MV-4-11 (cell line): ENCODE results near the gene TMEM63A.
A peak's percentile ranks its signal among the peaks of the same experiment; 100 is the strongest.
"Not testable (repeated sequence)": the region's sequence is repeated elsewhere in the genome, so short reads cannot be mapped to it uniquely, and the experiment has no call there.

ENCODE experiments used
- DNase-seq: peaks from one replicate; lab custom pipeline; 2025; lab: John Stamatoyannopoulos, UW

The TMEM63A gene

DNA sequence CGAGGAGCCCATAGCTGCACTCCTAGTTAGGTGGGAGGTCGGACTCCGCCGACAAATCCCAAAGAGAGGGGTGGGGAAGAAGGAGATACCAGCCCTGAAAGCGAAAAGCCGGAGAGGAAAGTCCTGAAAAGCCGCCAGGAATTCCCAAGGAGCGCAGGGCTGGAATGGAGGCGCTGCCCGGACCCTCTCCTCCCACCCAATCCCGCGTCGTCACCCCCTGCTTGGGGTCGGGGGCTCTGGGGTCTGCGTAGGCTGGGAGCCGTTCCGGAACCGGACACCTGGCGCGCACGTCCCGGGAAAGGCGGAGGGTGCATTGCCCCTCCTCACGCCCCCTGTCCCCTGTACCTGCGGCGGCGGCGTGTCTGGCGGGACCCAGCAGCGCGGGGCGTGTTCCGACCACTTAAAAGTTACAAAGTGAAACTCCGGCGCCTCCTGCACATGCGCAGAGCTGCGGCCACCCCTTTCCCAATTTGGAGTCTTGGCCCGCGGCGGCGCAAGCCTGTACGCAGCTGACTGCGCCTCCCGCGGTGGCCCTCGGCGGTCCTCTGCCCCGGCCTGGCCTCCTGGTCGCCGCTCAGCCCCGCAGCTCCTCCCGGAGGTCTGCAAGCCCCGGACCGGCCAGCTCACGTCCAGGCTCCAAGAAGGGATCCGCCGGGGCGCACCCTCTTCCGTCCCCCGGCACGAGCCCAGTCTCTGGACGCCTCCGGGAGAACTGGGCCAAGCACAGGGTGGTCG is at the start of gene TMEM63A:
Gene TMEM63A (minus strand): TSS at position 422 of the 735 bp plus-strand sequence. CDS start 4,800 bp downstream, outside the sequence.
- peak; percentile 78 for DNase-seq

DNA sequence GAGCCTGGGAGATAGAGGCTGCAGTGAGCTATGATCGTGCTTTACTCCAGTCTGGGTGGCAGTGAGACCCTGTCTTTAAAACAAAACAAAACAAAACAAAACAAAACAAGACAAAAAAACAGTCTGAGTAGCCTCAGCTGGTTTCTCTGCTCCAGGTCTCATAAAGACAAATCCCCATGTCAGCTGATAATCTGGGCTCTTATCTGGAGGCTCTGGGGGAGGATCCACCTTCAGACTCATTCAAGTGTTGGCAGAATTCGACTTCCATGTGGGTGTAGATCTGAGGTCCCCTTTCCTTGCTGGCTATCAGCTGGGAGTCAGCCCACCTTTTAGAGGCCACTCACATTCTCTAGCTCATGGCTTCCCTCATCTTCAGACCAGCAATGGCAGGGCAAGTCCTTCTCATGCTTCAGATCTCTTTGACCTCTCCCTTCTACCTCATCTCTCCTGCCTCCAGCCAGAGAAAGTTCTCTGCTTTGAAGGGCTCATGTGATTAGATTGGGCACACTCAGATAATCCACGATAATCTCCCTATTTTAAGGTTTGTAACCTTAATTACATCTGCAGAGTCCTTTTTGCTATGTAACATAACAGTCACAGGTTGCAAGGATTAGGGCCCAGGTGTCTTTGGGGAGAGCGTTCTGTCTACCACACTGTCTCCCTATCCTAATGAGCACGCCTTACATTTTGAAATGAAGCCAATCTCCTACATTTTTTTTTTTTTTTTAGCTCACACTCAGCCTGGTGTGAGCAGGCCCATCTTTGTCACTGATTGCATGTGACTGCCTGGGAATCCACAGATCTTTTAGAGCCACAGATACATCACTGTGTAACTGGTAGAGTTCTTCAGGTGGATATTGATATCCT is 49.3 kb upstream of the TMEM63A start:
- no peak for DNase-seq

DNA sequence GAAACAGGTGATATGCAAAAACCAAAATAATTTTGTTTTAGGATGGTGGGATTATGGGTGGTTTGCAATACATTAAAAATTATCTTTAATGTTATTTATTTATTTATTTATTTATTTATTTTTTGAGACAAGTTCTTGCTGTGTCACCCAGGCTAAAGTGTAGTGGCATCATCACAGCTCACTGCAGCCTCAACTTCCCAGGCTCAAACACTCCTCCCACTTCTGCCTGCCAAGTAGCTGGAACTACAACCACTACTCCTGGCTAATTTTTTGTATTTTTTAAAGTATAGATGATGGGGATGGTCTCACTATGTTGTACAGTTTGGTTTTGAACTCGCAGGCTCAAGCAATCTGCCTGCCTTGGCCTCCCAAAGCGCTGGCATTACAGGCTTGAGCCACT is 48.4 kb upstream of the TMEM63A start:
- no peak for DNase-seq

DNA sequence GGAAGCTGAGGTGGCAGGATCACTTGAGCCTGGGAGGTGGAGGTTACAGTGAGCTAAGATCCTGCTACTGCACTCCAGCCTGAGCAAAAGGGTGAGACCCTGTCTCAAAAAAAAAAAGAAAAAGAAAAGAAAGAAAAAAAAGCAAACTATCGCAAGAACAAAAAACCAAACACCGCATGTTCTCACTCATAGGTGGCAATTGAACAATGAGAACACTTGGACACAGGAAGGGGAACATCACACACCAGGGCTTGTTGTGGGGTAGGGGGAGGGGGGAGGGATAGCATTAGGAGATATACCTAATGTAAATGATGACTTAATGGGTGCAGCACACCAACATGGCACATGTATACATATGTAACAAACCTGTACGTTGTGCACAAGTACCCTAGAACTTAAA is 47.3 kb upstream of the TMEM63A start:
- DNase-seq, result not testable (repeated sequence)

- DNase-seq, result peak; percentile 16
Measured at GRCh38 chr1:225928186-225929175, 46.3 kb upstream of the TMEM63A start.

DNA sequence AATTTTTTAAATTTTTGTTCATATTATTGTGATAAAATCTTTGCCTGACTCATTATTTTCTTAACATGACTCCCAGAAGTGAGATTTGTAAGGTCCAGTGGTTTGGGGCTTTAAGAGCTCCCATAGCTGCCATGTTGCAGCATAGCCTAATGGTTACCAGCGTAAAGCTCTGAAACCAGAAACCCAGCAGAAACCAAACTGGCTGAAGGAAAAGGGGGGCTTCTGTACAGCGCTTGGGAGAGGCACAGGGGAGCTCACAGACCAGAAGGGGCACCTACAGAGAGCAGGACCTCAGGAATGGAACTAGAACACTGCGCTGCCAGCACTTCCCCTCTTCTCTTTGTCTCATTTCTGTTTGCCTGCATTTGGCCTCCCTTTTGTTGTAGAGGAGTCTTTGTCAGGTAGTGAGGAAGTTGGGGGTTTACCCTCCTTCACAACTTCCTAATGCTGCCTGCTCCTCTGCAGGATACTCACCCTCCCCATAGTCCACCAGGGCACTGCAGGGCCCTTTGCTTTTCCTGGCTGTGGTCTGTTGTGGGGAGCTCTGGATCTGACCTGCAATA is 44.5 kb upstream of the TMEM63A start:
- peak; percentile 21 for DNase-seq

- DNase-seq, result peak; percentile 96
Measured at GRCh38 chr1:225923692-225924555, 41.7 kb upstream of the TMEM63A start, which contains the start of gene PYCR2. Gene PYCR2 (minus strand): TSS chr1:225924250. CDS start chr1:225924110, 140 bp downstream.

GRCh38 chr1:225923381-225923691 is 41.2 kb upstream of the TMEM63A start:
- DNase-seq, result no peak

GRCh38 chr1:225921734-225922709 is 39.8 kb upstream of the TMEM63A start:
- DNase-seq, result no peak

- DNase-seq, result peak; percentile 85
Measured at GRCh38 chr1:225919906-225920305, 37.7 kb upstream of the TMEM63A start.

DNA sequence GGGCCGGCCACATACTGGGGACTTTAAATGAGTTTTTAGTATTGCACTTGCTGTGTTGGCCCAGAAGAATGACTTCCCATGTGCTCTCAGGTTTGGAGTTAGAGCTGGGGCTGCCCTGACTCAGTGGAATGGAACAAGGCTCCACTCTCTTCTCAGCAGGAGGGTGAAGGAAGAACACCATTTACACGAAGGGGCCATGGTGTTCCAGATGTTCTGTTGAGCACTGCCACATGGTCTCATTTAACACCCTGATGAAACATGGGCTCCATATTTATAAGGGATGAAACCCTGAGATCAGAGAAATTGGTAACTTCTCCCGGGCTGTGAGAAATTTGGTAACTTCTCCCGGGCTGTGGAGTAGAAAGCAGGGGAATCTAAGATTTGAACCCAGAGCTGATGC is 36.1 kb upstream of the TMEM63A start:
- DNase-seq, result no peak

- DNase-seq, result no peak
Measured at GRCh38 chr1:225917536-225917935, 35.4 kb upstream of the TMEM63A start.

- no peak for DNase-seq
Measured at GRCh38 chr1:225917101-225917500, 34.9 kb upstream of the TMEM63A start.

DNA sequence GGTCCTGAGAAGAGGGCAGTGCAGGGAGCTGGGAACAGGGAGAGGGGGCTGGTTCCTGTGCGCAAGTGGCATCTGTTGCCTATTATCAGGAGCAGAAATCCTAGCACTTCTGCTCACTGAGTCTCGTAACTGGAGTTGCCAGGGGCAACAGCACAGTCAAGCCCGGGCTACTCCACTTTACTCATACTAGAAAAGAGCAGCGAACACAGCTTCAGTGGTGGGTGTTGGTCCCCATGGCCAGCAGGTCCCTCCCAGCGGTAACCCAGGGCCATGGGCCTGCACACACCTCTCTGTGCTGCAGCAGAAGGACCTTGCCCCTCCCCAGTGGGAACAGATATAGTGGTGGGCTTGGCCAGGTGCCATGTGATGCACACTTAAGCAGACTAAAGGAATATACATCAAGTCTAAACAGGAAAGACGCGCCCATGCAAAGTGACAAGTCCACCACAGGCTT is 33.4 kb upstream of the TMEM63A start:
- no peak for DNase-seq

DNA sequence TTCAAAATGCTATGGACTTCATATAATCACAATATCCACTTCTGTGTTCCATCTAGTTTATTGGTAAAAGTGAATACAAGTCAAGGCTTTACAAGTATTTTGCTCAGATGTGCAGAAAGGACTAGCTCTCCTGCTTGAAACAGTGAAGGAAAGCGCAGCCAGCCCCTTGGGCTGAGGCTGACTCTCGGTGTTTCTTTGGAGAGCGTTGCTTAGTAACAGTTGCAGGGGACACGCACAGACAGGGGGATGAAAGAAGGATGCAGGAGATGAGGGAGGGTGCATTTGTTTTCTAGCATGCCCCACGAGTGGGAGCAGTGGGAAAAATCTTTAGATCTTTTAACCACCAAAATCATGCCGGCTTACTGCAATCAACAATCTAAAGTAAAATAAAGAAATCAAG is 32.8 kb upstream of the TMEM63A start:
- no peak for DNase-seq

GRCh38 chr1:225914391-225914790 is 32.2 kb upstream of the TMEM63A start:
- DNase-seq, result no peak

DNA sequence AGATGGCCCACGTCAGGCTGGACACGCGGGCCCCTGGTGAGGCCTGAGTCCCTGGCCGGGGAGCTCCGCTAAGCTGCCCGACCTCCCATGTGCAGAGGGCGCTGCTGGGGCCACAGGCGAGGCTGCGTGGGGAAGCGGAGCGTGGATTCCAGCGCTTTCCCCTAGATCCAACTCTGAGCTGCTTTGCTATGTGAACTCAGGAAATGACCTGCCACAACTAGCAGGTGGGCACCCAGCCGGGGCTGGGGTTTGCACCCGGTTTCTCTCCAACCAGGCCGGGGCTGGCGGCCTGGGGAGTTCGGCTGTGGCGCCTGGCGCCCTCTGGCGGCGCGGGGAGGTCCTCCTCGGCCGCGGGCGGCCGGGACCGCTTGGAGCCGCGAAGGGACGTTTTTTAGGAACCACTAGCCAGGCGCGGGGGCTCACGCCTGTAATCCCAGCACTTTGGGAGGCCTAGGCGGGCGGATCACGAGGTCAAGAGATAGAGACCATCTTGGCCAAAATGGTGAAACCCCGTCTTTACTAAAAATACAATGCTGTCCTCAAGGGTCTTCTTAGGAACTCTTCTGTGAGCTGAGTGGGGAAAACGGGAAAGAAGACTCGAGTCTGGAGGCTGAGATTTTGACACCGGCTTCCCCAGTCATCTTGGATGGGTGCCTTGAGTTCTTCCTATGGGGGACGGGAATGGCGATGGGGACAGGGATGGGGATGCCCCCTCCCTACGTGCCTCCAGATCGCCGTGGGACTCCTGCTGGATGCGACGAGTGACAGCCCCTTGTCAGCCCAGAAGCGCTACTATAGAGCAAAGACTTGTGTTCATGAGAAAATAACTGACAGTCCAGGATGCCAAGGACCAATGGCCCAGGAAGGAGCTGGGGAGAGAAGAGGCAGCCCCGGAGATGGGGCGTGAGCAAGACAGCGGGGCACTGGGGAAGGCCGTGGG is 29.3 kb upstream of the TMEM63A start:
- DNase-seq, result no peak

DNA sequence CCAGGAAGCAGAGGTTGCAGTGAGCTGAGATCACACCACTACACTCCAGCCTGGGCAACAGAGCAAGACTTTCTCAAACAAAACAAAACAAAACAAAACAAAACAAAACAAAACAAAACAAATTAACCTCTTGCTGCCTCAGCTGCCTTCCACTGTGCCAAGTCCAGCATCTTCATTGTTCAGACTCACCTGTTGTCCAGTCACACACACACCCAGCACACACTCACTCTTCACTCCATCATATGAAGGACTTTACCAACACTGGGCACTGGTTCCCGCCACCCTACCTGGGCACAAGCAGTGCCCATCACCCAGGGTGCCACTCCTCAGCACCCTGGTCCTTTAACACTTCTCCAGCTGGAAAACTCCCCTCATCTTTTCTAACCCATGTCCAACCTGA is 27.3 kb upstream of the TMEM63A start:
- no peak for DNase-seq
